Activated CD4-positive, alpha-beta T cell treated with anti-CD3 and anti-CD28 coated beads, Interleukin-2, Interleukin-4, amounts not matched to agents 100 ng/mL and 50 ng/mL, durations not matched to agents 16 hours and 8 hours (primary cell): ENCODE measurements around the gene RASL10B.

Source experiments
- DNase-seq: peaks from one replicate; pipeline ENCODE4 v3.0.0-alpha.2; 2020; ENCODE audit warnings: low spot score

RASL10B gene

DNA sequence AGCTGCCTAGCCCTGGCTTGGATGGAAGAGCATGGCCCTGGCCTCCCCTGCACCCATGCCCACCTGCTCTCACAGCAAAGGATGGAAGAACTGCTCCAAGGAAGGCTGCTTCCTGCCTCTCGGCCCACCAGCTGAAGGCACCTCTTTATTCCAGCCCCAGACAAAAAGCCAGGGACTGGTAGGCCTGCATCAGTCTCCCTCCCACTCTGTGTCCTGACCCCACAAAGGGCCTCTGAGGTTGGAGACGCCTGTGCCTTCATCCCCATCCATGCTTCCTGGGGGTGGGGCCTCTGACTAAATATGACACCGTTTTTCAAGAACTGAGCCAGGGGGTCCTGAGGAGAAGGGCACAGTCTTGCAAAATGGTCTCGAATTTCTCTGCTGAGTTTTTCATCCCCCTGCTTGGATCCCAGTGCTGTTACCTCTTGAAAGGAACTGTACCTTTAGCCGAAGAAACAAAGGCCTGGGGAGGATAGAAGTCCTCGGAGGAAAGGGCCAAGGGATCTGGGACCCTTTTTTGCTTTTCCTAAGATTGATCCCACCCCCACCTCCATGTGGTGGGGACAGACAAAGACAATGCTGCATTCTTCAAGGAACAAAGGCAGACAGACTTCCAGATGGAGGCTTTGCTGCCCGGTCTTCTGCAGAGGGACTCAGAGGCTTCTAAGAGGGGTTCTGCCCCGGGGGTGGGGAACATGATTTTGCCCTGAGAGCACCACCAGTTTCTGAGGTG lies 34.5 kb downstream of the RASL10B start:
- DNase-seq, result no peak

DNA sequence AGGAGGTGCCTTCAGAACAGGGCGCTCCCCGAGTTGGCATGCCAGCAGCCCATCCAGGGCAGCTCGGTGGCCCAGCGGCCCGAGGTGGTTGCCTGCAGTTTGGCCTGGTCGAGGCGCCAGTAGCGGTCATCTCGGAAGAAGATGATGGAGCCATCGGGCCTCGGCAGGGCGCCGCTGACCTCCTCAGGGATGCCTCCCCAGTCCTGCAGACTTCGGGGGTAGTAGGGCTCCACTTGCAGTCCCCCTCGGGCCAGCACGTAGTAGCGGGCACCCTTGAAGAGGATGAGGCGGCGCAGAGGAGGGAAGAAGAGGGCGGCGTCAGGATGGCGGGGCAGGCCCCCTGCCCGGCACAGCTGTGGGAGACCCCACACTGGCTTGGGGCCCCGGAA lies 35.0 kb downstream of the RASL10B start:
- DNase-seq, result no peak

DNA sequence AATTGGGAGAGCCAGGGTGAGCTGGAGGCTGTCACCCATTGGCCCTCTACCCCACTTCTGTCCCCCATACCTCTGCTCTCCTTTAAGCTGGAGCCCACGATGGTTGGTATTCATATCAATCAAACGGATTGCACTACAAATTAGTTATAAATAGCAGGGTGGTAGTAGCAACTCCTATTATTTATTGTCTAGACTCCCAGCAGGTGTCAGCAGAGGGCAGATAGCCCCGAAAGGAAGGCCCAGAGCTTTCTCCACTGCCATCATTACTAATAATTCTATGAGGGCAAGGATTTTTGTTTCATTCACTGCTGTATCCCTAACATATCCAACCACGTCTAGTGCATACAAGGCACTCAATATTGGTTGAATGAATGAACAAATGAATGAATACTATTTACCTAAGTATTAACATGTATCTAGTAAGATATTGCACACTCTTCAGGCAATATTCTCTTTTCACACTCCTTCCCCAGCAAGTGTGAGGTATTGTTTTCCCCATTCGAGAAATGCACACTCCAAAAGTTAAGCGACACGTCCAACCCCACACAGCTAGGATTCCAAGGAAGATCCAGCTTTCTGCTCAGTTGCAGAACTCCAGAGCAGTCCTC lies 35.6 kb downstream of the RASL10B start:
- peak; percentile 27 for DNase-seq

DNA sequence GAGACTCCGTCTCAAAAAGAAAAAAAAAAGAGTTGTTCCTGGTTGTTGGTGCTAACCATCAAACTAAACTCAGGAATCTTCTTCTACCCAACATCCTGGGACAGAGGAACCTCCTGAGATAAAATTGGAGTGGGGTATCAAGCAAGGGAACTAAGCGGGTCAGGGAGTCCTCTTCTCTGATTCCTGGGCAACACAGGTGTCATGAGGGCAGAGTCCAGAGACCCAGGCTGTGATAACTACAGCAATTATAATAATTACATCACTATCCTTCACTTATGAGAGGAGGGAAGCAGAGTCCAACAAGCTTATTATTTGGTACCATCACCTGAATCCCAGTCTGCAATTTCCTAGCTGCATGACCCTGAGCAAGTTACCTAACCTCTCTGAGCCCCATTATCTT lies 37.4 kb downstream of the RASL10B start:
- DNase-seq, result no peak

DNA sequence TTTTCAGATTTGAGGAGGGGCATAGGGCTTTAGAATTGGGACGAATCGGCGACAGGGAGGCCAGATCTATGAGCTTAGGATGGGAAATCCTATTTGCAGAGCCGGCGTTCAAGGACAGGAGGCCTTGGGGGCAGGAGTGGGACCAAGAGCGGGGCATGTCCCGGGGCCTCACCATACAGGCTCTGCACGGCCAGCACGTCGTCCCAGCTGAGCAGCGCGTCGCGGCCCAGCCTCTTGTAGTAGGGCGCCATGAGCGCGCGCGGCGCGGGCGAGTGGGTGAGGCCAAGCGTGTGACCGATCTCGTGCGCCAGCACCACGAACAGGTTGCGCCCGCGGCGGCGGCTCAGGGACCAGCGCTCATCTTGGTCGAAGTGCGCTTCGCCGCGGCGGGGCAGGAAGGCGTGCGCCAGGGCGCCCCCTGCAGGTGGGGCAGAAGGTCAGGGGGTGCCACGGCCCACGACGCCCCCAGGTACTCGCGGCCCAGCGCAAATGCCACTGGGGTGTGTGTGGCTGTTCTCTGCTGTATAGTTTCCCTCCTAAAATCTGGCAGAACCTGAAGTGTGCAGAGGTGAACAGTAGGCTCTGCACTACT lies 38.6 kb downstream of the RASL10B start:
- no peak for DNase-seq

DNA sequence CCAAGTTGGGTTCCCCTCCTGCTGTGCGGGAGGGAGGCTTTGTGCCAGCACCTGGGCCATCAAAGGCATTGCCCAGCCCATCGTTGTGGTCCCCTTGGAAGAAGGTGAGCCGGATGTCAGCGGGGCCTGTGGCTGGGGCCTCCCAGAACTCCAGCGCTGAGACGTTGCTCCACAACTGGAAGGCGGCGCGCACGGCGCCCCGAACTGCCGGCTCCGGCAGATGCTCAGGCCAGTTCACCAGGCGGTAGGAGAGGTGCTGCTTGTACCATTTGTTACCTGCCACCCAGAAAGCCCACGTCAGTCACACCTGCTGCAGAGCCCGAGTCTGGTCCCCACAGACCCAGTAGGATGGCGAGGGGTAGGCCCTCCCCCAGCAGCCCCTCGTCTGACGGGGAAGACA lies 41.7 kb downstream of the RASL10B start:
- no peak for DNase-seq

DNA sequence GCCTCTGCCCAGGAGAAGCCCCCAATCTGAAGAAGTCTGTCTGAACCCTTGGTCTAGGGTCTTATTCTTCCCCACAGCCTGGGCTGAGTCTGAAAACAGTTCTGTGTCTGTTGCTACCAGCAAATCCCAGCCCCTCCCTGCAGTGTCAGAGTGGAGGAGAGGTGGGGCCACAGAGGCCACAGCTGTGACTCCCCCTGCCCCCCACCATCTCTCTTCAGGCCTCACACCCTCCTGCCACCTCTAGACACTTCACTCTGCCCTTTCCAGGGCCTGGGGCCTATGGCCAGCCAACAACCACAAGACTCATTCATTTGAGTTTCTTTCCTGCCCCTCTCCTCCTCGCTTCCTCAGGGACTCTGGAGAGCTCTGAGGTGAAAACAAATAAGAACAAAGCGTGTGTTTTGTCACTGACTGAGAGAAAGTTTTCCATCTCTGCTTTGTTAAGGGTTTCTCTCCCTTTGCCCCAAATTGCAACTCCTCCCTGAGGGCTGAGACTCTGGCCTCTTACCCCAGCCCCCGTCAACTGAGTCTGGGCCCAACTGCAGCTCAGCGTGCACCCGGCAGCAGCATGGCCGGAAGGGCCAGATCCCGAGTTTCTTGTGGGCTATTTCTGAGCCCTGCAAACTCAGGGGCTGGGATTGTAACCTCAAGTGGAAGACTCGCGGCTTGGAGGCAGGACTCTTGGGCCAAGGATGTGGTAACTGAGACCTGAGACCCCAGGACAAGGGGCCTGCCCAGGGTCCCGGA lies 42.4 kb downstream of the RASL10B start:
- no peak for DNase-seq

DNA sequence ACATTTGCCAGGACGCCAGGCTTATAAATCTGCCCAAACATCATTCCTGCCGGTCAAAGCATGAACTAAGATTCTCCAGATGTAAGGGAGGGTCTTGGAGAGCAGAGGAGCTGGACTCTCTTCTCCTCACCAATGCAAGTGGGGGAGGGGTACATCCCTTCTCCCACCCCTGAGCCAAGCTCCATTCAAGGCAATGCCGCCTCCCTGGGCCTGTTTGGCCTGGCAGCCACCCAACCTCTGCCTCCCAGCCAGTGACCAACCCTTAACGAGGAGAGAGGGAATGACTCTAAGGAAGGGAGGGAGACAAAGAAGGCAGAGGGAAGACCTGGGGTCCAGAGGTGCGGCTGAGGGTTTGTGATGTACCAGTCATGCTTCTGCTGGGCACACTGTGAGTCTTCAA lies 43.1 kb downstream of the RASL10B start:
- DNase-seq, result no peak

DNA sequence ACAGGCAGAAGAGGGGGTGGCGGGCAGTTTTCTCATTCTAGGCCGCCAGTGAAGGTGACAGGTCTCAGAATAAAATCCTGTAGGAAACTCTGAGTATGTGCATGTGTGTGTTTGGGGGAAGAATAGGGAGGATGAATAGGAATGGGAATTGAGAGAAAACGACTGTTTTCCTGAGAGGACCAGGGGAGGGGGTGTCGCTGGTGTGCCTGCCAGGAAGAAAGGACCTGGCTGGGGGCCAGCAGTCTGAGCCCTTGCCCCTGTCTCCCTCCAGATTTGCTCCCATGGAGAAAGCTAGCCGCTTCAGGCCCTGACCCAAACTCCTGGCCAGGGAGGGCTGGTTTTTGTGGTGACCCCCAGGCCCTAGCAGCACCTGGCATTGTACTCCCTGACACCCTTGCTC lies 43.6 kb downstream of the RASL10B start:
- DNase-seq, result no peak

DNA sequence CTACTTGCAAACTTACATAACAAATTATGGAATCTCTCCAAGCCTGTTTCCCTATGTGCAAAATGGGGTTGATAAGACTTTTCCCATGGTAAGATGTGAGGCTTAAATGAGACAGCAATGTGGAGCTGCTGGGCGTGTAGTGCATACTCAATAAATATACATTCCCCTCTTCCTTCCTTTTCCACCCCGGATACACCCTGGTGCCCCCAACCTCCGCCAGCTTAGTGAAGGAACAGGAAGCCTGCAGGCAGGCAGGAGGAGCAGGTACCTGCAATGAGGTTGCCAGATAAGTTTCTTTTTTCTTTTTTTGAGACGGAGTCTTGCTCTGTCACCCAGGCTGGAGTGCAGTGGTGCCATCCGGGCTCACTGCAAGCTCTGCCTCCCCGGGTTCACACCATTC lies 44.1 kb downstream of the RASL10B start:
- DNase-seq, result no peak

DNA sequence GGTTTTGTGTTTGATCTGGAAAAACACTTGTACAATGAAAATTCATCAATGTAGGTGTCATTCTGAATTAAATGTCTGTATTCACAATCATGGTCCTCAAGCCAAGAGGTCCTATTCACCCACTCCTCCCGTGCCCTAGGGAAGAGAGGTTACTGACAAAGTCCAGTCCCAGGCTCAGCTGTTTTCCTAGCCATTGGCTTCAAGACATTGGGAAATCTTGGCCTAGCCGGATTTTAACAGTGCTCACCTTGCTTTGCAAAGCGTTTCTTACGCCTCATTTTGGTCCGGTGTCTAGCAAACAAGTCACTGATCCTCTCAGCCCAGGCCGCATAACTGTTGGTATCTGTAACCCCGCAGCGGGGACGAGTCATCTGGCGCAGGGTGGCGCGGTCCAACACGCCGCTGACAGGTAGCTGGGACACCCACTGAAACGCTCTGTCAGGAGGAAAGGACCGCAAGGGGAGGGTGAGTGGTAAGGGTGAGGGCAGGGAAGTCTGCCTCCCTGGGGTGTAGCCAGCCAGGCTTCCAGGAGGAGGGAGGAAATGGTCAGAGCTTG lies 47.3 kb downstream of the RASL10B start:
- DNase-seq, result no peak

DNA sequence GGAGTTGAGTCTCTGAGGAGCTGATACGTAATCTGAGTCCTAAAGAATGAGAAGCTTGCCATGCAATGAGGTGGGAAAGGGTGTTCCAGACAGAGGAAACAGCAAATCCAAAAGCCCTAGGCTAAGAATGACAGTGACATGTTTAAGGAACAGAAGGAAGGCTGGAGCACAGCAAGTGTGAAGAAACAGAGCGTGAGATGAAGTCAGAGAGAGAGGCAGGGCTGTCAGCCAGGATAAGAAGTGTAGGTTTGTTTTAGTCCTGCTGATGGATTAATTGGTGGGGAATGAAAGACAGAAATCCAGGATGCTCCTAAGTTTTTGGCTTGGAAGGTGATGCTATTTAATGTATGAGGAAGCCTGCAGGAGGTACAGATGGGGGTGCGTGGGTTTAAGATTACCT lies 49.5 kb downstream of the RASL10B start:
- no peak for DNase-seq

DNA sequence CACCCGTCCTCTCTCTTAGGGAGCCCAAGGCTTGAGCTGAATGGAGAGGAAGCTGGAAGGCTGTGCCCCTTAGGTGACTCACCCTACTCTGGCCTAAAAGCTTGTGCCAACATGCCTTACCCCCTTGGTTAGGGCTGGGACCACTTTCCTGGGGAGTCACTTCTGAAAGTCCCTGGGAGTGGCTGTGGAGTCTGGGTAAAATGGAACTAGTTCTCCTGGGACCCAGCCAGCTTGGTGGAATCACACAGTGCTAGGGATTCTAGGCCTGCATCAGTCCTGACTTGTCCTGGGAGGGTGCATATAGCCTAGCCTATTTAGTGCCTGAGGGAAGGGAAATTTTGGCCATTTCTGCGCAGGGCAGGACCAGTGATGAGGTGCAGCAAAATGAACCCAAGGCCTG lies 53.5 kb downstream of the RASL10B start:
- no peak for DNase-seq

DNA sequence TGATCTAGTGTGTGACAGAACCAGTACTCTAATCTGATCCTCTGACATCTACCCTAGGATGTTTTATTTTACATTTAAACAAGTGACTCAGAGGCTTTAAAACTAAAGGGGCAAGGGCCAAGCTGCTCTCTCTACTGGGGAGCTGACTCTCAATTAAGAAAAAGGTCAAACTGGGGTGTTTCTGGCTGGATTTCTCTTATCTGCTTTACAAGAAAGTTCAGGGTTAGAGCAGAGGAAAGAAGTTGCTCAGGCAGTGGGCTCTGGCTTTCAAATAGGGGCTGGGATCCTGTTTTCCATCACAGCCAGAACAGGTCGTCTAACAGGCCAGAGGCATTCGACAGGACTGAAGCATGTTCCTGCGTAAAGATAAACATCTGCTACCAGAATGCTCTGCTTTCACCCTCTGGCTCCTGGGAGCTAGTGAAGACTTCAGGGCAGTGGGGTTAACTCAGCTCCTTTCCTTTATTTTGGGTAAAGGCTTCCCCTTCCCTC lies 55.5 kb downstream of the RASL10B start:
- no peak for DNase-seq

DNA sequence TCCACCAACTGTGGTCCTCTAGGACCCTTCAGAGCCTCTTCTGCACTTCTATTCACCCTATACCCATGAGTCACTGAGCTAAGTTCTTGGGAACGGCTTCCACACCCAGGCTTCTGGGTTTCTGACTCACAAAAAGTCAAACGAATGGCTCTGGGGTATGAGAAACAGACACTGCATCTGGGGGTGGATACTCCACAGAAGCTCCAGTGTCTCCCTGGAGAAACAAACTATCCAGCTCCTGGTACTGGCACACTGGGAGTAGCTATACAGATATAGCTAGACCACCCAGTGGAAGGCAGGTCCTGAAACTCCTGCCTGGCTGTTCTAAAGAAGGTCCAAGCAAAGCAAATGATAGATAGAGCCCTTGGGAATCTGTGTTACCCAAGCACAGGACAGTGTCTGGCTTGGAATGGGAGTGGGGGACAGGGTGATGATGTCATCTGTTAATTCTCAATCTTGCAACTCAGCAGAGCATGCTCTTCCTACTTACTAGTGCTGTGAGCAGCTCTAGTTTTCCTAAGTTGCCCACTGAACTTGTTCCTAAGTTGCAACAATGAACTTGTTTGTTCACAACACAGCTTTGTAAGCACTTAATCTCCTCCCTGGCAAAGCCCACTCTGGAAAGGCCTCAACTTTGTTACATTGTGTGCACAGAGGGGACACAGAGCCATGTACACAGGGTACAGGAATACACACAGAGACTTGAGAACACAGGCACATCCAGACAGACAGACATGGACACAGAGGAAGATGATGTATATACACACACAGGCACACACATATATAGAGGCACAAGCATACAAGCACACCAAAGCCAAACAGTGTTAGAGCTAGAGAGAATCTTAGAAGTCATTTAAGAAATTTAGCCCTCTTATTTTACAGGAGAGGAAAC lies 57.3 kb downstream of the RASL10B start:
- no peak for DNase-seq

DNA sequence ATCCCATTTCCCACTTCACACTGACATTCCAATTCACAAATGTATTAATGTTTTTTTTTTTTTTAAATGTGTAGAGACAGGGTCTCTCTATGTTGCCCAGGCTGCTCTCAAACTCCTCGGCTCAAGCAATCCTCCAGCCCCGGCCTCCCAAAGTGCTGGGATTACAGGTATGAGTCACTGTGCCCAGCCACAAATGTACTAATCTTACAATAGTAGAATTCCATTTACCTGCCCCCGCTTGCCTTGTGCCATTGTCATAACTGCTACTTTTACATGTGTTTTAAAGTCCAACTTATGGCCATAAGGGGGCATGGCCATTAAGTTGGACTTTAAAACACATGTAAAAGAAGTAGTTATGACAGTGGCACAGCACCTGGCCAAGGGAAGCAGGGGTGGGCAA lies 59.4 kb downstream of the RASL10B start:
- DNase-seq, result no peak

DNA sequence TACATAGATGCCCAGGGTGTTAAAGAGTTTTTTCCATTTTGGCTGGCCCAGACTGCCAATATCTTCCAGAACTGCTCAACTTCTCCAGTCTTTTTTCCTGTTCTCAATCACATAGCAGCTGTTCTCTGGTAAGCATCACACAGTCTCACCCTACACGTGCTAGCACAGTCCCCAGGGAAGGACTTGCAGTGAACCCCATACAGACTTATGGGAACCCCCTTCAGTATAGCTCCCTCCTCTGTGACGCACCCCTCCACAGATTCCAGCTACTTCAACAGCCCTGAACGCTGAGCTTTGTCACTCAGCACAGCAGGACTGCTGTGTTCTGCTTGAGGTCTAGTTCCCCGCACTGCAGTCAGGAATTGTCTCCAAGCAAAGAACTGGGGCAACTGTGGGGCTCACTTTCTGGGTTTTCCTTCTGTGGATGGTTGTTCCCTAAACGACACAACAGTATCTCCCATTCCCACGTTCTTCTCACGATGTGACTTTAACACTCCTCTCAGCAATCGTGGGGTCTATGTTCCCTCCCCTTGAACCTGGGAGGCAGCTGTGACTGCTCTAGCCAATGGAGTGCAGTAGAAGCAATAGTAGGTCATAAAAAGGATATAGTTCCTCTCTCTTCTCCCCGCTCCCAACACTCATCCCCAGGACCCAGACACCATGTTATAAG lies 60.4 kb downstream of the RASL10B start:
- no peak for DNase-seq
